Transverse colon (tissue), 4 donors: ENCODE data around the gene SETX. TPM values are rescaled to one million over a fixed set of nuclear protein-coding genes. Genes with fewer than 3 reads are reported as not detected.

ENCODE experiments used
- DNase-seq: peaks from one replicate; pipeline ENCODE4 v3.0.0-alpha.2; 2019
- H3K27ac ChIP-seq, 4 donors: fragments of 200-600 bp; sonication (generic); 2 replicates each; pipeline ENCODE4 v1.5.1; 2016 to 2018; ENCODE audit warnings: inconsistent platforms in 4 of 4
- H3K27me3 ChIP-seq: fragments of 200-600 bp; sonication (generic); 2 replicates; pipeline ENCODE4 v1.5.1; 2017; ENCODE audit warnings: inconsistent platforms
- H3K36me3 ChIP-seq, 4 donors: fragments of 200-600 bp; sonication (generic); 2 replicates each; pipeline ENCODE4 v1.5.1; 2017 to 2019; ENCODE audit warnings: inconsistent platforms in 4 of 4
- H3K4me1 ChIP-seq, 4 donors: fragments of 200-600 bp; sonication (generic); 2 replicates each; pipeline ENCODE4 v1.5.1; 2017 to 2020; ENCODE audit warnings: inconsistent platforms in 4 of 4
- H3K4me3 ChIP-seq, 4 donors: fragments of 200-600 bp; sonication (generic); 1 replicate in 1 of 4; 2 replicates in 3 of 4; pipeline versions ENCODE4 v1.5.1 to v1.6.1; 2017 to 2019; ENCODE audit warnings: inconsistent platforms in 4 of 4
- H3K9me3 ChIP-seq, 2 donors: fragments of 200-600 bp; sonication (generic); 2 replicates each; pipeline ENCODE4 v1.5.1; 2017 to 2019; ENCODE audit warnings: inconsistent platforms in 2 of 2
- CTCF ChIP-seq, 5 experiments: fragments of 200-600 bp in 3 of 5; fragments of 450-650 bp in 2 of 5; sonication (generic) in 3 of 5; IDR thresholded peaks; 1 replicate in 2 of 5; 2 replicates in 3 of 5; pipeline ENCODE4 v1.5.1; 2016 to 2017; ENCODE audit warnings: antibody characterized with exemption in 5 of 5, inconsistent platforms in 3 of 5, mild to moderate bottlenecking in 2 of 5, moderate library complexity in 1 of 5
- EP300 ChIP-seq: sonication (generic); formaldehyde crosslinking; IDR thresholded peaks from one replicate; pipeline ENCODE4 v1.6.1; 2017; ENCODE audit warnings: antibody characterized with exemption, low read depth
- POLR2A ChIP-seq: fragments of 450-650 bp; IDR thresholded peaks from one replicate; pipeline ENCODE4 v1.6.1; 2016; ENCODE audit warnings: antibody characterized with exemption, mild to moderate bottlenecking, moderate library complexity
- POLR2AphosphoS5 ChIP-seq, 3 donors: sonication (generic); formaldehyde crosslinking; IDR thresholded peaks; one replicate each; pipeline ENCODE4 v1.6.1; 2016; ENCODE audit warnings: antibody characterized with exemption in 3 of 3
- WGBS, 2 donors: methylation state at CpG; one replicate each; pipeline ENCODE4 v1.1.5; 2018; ENCODE audit warnings: low coverage in 1 of 2; 5-methylcytosine and 5-hydroxymethylcytosine counted together
- in situ Hi-C, 4 donors: fragments of 200-750 bp; cut with MboI; loops; one replicate each; pipeline versions ENCODE4 v1.15.0 to v1.15.1; 2017; ENCODE audit warnings: low sequenced_read_pairs in 3 of 4, low pct_ligation_motif_present in 1 of 4, low pct_unique_long_range_greater_than_20kb in 1 of 4
- intact Hi-C: fragments of 100-400 bp; cut with DNase I; formaldehyde crosslinking; loops from one replicate; pipeline ENCODE4 v1.15.1; 2023; ENCODE audit warnings: low total_unique reads
- total RNA-seq, 4 donors: library from RNA; depleted of rRNA; stranded (reverse); fragments of >200 nt; gene quantifications; one replicate each; pipeline ENCODE4 v1.1.0, GENCODE V29; 2016

The SETX gene
- total RNA-seq, 4 donors from 2014 or later: 27.7 to 70.5 (median 48.5) TPM

DNA sequence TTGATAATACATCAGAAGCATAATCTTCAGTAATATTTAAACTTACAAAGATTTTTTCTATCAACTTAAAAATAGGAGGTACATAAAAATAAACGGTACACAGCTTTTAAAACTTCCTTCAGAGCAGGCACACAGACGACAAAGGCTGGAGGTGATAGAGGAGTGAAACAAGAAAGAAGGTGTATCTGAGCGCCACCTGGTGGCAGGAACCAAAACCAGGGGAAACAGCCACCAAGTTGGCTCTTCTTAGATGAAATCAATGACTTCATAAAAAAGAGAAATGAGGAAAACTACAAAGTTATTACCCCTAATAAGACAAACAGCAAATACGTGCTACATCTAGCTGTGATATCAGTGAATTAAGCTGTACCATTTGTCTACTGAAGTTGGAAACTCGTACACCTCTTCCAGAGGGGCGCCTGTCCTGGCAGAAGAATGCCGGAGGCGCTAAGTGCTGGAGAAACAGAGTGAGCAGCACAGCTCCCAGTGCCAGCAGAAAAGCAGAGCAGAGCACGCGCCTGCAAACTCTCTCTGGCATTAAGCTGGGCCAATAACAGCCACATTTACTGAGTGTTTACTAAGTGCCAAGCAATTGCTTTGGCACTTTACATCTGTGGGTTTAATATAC, 85.9 kb downstream of the SETX start:
- 33 to 56% methylated on average over 7 to 10 of the region's 10 CpGs for WGBS, 2 donors
- in situ Hi-C loops: loop anchor here in 2 of 4 donors (25.0 kb wide), 2 partner anchors 657 to 707 kb away; no protein-coding TSS in a partner anchor
- no peak overlapping the region for H3K4me3 ChIP-seq
- no peaks in the 10 kb centered on the region for H3K9me3 ChIP-seq
- peak; percentile 65 for DNase-seq
- no peak overlapping the region for H3K27ac ChIP-seq
- intact Hi-C loops: loop anchor here (5.0 kb wide), 1 partner anchor 507 kb away; no protein-coding TSS in a partner anchor
- H3K4me1 ChIP-seq: no peaks in the 10 kb centered on the region
- no peak for TF ChIP-seq POLR2AphosphoS5 (IDR thresholded peaks at IDR 0.05)
- TF ChIP-seq POLR2A: no peak
- TF ChIP-seq CTCF (IDR thresholded peaks at IDR 0.05): peak; percentile 74 to 91 (median 85)
- H3K36me3 ChIP-seq: peaks cover 0 to 66% (median 23%) of the 10 kb centered on the region in 4 donors
- H3K27me3 ChIP-seq: no peaks in the 10 kb centered on the region

GRCh38 chr9:132267660-132268059, 87.1 kb downstream of the SETX start:
- in situ Hi-C loops: loop anchor here in 2 of 4 donors (25.0 kb wide), 2 partner anchors 655 to 705 kb away; no protein-coding TSS in a partner anchor
- Histone ChIP-seq H3K4me1 (no peaks in the 10 kb centered on the region), H3K27ac (no peak overlapping the region), H3K36me3 (peaks cover 0 to 66% (median 24%) of the 10 kb centered on the region in 4 donors), H3K27me3 (no peaks in the 10 kb centered on the region), H3K9me3 (no peaks in the 10 kb centered on the region), H3K4me3 (no peak overlapping the region)
- 93% methylated on average over 3 of the region's 3 CpGs; no CpG with 5 or more reads in 1 of the 2 donors for WGBS, 2 donors
- TF ChIP-seq POLR2A: no peak
- no peak for TF ChIP-seq EP300
- no peak for TF ChIP-seq POLR2AphosphoS5 (IDR thresholded peaks at IDR 0.05)
- no peak for TF ChIP-seq CTCF (IDR thresholded peaks at IDR 0.05)
- no peak for DNase-seq
- intact Hi-C loops: loop anchor here (5.0 kb wide), 1 partner anchor 505 kb away; no protein-coding TSS in a partner anchor

DNA sequence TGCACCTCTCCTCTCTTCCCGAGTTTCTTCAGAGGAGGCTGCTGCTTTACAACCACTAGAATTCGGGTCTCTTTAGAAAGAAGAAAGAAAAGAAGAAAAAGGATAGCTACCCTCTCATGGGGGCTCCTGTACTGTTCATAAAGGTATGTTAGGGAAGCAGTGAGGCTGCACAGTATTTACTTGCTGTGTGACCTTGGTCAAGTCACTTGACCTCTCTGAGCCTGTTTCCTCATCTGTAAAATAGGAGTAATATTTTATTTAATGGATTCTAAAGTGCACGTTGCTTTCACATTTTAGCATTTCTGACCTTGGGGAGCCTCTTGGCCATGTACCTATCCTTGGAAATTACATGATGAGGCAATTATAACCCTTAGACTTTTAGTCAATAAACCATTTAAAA, 88.8 kb downstream of the SETX start:
- DNase-seq: no peak
- Histone ChIP-seq H3K27me3 (no peaks in the 10 kb centered on the region), H3K4me3 (no peak overlapping the region), H3K27ac (no peak overlapping the region), H3K4me1 (no peaks in the 10 kb centered on the region), H3K9me3 (no peaks in the 10 kb centered on the region), H3K36me3 (peaks cover 0 to 53% (median 24%) of the 10 kb centered on the region in 4 donors)
- in situ Hi-C loops (loop anchor here in 2 of 4 donors (25.0 kb wide), 2 partner anchors 654 to 704 kb away; no protein-coding TSS in a partner anchor), intact Hi-C loops (loop anchor here (5.0 kb wide), 1 partner anchor 504 kb away; no protein-coding TSS in a partner anchor)
- 81 to 83% methylated on average over 3 of the region's 3 CpGs for WGBS, 2 donors
- TF ChIP-seq CTCF (IDR thresholded peaks at IDR 0.05) (no peak), POLR2A (no peak), POLR2AphosphoS5 (IDR thresholded peaks at IDR 0.05) (no peak), EP300 (no peak)

- 47 to 80% methylated on average over 3 of the region's 3 CpGs for WGBS, 2 donors
- Histone ChIP-seq H3K27ac (no peak overlapping the region), H3K4me1 (peaks cover 0 to 9% (median 6%) of the 10 kb centered on the region in 4 donors), H3K36me3 (peaks cover 0 to 32% (median 11%) of the 10 kb centered on the region in 4 donors), H3K4me3 (no peak overlapping the region), H3K27me3 (no peaks in the 10 kb centered on the region), H3K9me3 (no peaks in the 10 kb centered on the region)
- in situ Hi-C loops: loop anchor here in 3 of 4 donors (5.0 to 25.0 kb wide), 3 partner anchors 499 to 699 kb away; no protein-coding TSS in a partner anchor
- DNase-seq: no peak
- TF ChIP-seq POLR2A (no peak), CTCF (IDR thresholded peaks at IDR 0.05) (no peak), POLR2AphosphoS5 (IDR thresholded peaks at IDR 0.05) (no peak), EP300 (no peak)
- intact Hi-C loops: no loop called here
These were observed 93.9 kb downstream of the SETX start for GRCh38 chr9:132260846-132261245.
